GM12878 (cell line): Measurements from ENCODE around the gene CACNA2D2. TPM values are rescaled to one million over a fixed set of nuclear protein-coding genes. Genes with fewer than 3 reads are reported as not detected.

ENCODE experiments used
- ATAC-seq: fragments of 200-7000 bp; cut with Tn5 transposase; 3 replicates; pipeline ENCODE4 v1.9.1; 2020; ENCODE audit warnings: mild to moderate bottlenecking, moderate library complexity
- BruUV-seq: library from RNA; stranded (reverse); fragments of 400-500 nt; replicated peaks from 2 replicates; lab custom pipeline; 2021; lab: Mats Ljungman, UMichigan
- CTCF ChIA-PET: fragments of 300-600 bp; sonication (Branson Sonifier 250); formaldehyde crosslinking; extraction: SDS; loops from one replicate; lab custom pipeline; 2021; ENCODE audit warnings: inconsistent platforms; lab: Yijun Ruan, JAX
- POLR2A ChIA-PET: fragments of 350-600 bp; formaldehyde crosslinking; extraction: SDS; loops from one replicate; lab custom pipeline; 2021; ENCODE audit warnings: inconsistent platforms; lab: Charles Lee
- RAD21 ChIA-PET: fragments of 300-600 bp; sonication (Branson Sonifier 250); formaldehyde crosslinking; loops from one replicate; lab custom pipeline; 2023; ENCODE audit warnings: antibody characterized with exemption; ENCODE audit not compliant: unreplicated experiment; lab: Charles Lee
- SMC1A ChIA-PET: fragments of 300-600 bp; sonication (Branson Sonifier 250); formaldehyde crosslinking; loops from one replicate; lab custom pipeline; 2023; ENCODE audit not compliant: unreplicated experiment, uncharacterized antibody; lab: Charles Lee
- DNase-seq: peaks from one replicate; pipeline ENCODE4 v3.0.0-alpha.2; 2011; ENCODE audit warnings: low read depth, low spot score
- FAIRE-seq: peaks from 3 replicates; lab custom pipeline; 2011; peaks lifted over from hg19 to GRCh38; lab: Jason Lieb, UNC
- H2AFZ ChIP-seq: 2 replicates; pipeline ENCODE4 v1.6.0; 2011; ENCODE audit warnings: low read depth, low read length, control low read depth; ENCODE audit not compliant: control insufficient read depth
- H3K27ac ChIP-seq: 2 replicates; pipeline ENCODE4 v1.5.1; 2011; ENCODE audit warnings: control low read depth; ENCODE audit not compliant: control insufficient read depth, insufficient read depth
- H3K27me3 ChIP-seq, 2 experiments: replicated peaks in 1 of 2; 2 replicates each; pipeline versions ENCODE4 v1.6.0 to v1.6.1; 2011; ENCODE audit warnings: low read length in 1 of 2; ENCODE audit not compliant: control insufficient read depth in 2 of 2, insufficient read depth in 2 of 2
- H3K36me3 ChIP-seq, 2 experiments: 2 replicates each; pipeline ENCODE4 v1.5.1; 2011; ENCODE audit warnings: low read length in 1 of 2; ENCODE audit not compliant: control insufficient read depth in 2 of 2, insufficient read depth in 2 of 2
- H3K4me1 ChIP-seq: 2 replicates; pipeline ENCODE4 v1.6.1; 2011; ENCODE audit warnings: mild to moderate bottlenecking, low read length, moderate library complexity, mixed read lengths; ENCODE audit not compliant: control insufficient read depth, insufficient read depth
- H3K4me2 ChIP-seq: 2 replicates; pipeline ENCODE4 v1.6.0; 2011; ENCODE audit warnings: control low read depth; ENCODE audit not compliant: control insufficient read depth, insufficient read depth
- H3K4me3 ChIP-seq: fragments of 200-600 bp; sonication (generic); 2 replicates; pipeline ENCODE4 v1.5.1; 2016
- H3K79me2 ChIP-seq: 2 replicates; pipeline ENCODE4 v1.6.0; 2011; ENCODE audit warnings: low read length; ENCODE audit not compliant: control insufficient read depth, insufficient read depth
- H3K9ac ChIP-seq: 2 replicates; pipeline ENCODE4 v1.8.0; 2011; ENCODE audit warnings: low read length, control low read depth, mixed read lengths; ENCODE audit not compliant: control insufficient read depth, insufficient read depth
- H3K9me3 ChIP-seq: replicated peaks from 3 replicates; pipeline ENCODE4 v1.5.1; 2011; ENCODE audit warnings: mild to moderate bottlenecking, low read length; ENCODE audit not compliant: control insufficient read depth, insufficient read depth
- H4K20me1 ChIP-seq: 2 replicates; pipeline ENCODE4 v1.6.0; 2011; ENCODE audit not compliant: control insufficient read depth, insufficient read depth
- BACH1 ChIP-seq: fragments of 450-650 bp; IDR thresholded peaks from 2 replicates; pipeline ENCODE4 v1.6.1; 2017; ENCODE audit warnings: mild to moderate bottlenecking, borderline replicate concordance
- CEBPZ ChIP-seq: fragments of 150-350 bp; IDR thresholded peaks from 2 replicates; pipeline ENCODE4 v1.6.1; 2016; ENCODE audit warnings: low read depth, low read length
- EP300 ChIP-seq, 2 experiments: fragments of 150-350 bp in 1 of 2; IDR thresholded peaks; 2 replicates each; pipeline ENCODE4 v1.6.1; 2011 to 2012; ENCODE audit warnings: low read depth in 2 of 2, low read length in 2 of 2, borderline replicate concordance in 1 of 2, improper control_type of control experiment in 1 of 2, inconsistent platforms in 1 of 2; ENCODE audit not compliant: control insufficient read depth in 1 of 2
- EZH2 ChIP-seq: IDR thresholded peaks from 2 replicates; pipeline ENCODE4 v1.6.1; 2012; ENCODE audit warnings: low read depth, mild to moderate bottlenecking, control low read depth, inconsistent platforms, low read length, borderline replicate concordance; ENCODE audit not compliant: control insufficient read depth
- FOXM1 ChIP-seq: IDR thresholded peaks from 2 replicates; pipeline ENCODE4 v1.6.1; 2012; ENCODE audit warnings: low read depth, mild to moderate bottlenecking, inconsistent platforms, low read length, moderate library complexity
- MTA3 ChIP-seq: IDR thresholded peaks from 2 replicates; pipeline ENCODE4 v1.6.1; 2012; ENCODE audit warnings: low read length, inconsistent platforms, borderline replicate concordance
- MYB ChIP-seq: fragments of 150-350 bp; IDR thresholded peaks from 2 replicates; pipeline ENCODE4 v1.6.1; 2014; ENCODE audit warnings: mild to moderate bottlenecking, low read depth, low read length, borderline replicate concordance
- SMARCA5 ChIP-seq: fragments of 450-650 bp; IDR thresholded peaks from 2 replicates; pipeline ENCODE4 v1.6.1; 2017; ENCODE audit warnings: mild to moderate bottlenecking
- SRF ChIP-seq, 2 experiments: IDR thresholded peaks; 2 replicates each; pipeline ENCODE4 v1.6.1; 2011; ENCODE audit warnings: low read depth in 2 of 2, low read length in 2 of 2, mild to moderate bottlenecking in 1 of 2, moderate library complexity in 1 of 2
- TAF1 ChIP-seq: IDR thresholded peaks from 2 replicates; pipeline ENCODE4 v1.6.1; 2011; ENCODE audit warnings: mild to moderate bottlenecking, low read depth, low read length, borderline replicate concordance
- TCF12 ChIP-seq: IDR thresholded peaks from 2 replicates; pipeline ENCODE4 v1.6.1; 2011; ENCODE audit warnings: low read depth, mild to moderate bottlenecking, low read length
- TCF7 ChIP-seq: IDR thresholded peaks from 2 replicates; pipeline ENCODE4 v1.6.1; 2014; ENCODE audit warnings: antibody characterized with exemption, borderline replicate concordance
- WGBS: methylation state at CpG from one replicate; pipeline ENCODE4 v1.1.6; 2016; ENCODE audit warnings: low lambda C conversion rate; ENCODE audit not compliant: insufficient replicate concordance, insufficient coverage; ENCODE audit errors: missing lambda C conversion rate; 5-methylcytosine and 5-hydroxymethylcytosine counted together
- in situ Hi-C: fragments of 300-500 bp; cut with MboI; formaldehyde crosslinking; loops from 9 replicates; pipeline ENCODE4 v1.14.3; 2018; ENCODE audit warnings: mixed read lengths
- intact Hi-C: fragments of 100-400 bp; cut with micrococcal nuclease; formaldehyde crosslinking; loops from one replicate; pipeline ENCODE4 v1.14.2; 2022; ENCODE audit not compliant: unreplicated experiment
- polyA plus RNA-seq, 11 experiments: library from polyadenylated mRNA; depleted of rRNA in 4 of 11; unstranded in 6 of 11; stranded (reverse) in 5 of 11; fragments of >200 nt; fragmentation: Nextera tagmentation in 4 of 11; fragmentation: Illumina TruSeq in 1 of 11; extraction: Ambion mirVana in 4 of 11; extraction: Trizol in 1 of 11; gene quantifications; 1 replicate in 1 of 11; 2 replicates in 10 of 11; pipeline versions ENCODE4 v1.2.1 to v1.2.3, GENCODE V29; 2011 to 2016; ENCODE audit warnings: inconsistent platforms in 2 of 11, missing spikeins in 2 of 11, low read depth in 1 of 11
- total RNA-seq, 4 experiments: library from RNA; depleted of rRNA in 3 of 4; stranded (reverse); fragments of >200 nt in 3 of 4; fragmentation: Illumina TruSeq in 1 of 4; extraction: Trizol in 1 of 4; gene quantifications; 2 replicates each; pipeline versions ENCODE4 v1.2.1 to v1.2.3, GENCODE V29; 2013 to 2021
- TF ChIP-seq, protein P1 (sequence below): fragments of 450-650 bp; IDR thresholded peaks from 2 replicates; pipeline ENCODE4 v1.6.1; 2017; ENCODE audit warnings: mild to moderate bottlenecking
- TF ChIP-seq, protein P2 (sequence below): IDR thresholded peaks from 2 replicates; pipeline ENCODE4 v1.6.1; 2011; ENCODE audit warnings: low read depth, low read length, improper control_type of control experiment, borderline replicate concordance

Gene CACNA2D2
- total and polyA plus RNA-seq, 10 of the 15 experiments (the other 5 are each of a cell fraction or from before 2014, with no cell fraction given) = 0.03 to 0.07 TPM; not detected in 8

DNA sequence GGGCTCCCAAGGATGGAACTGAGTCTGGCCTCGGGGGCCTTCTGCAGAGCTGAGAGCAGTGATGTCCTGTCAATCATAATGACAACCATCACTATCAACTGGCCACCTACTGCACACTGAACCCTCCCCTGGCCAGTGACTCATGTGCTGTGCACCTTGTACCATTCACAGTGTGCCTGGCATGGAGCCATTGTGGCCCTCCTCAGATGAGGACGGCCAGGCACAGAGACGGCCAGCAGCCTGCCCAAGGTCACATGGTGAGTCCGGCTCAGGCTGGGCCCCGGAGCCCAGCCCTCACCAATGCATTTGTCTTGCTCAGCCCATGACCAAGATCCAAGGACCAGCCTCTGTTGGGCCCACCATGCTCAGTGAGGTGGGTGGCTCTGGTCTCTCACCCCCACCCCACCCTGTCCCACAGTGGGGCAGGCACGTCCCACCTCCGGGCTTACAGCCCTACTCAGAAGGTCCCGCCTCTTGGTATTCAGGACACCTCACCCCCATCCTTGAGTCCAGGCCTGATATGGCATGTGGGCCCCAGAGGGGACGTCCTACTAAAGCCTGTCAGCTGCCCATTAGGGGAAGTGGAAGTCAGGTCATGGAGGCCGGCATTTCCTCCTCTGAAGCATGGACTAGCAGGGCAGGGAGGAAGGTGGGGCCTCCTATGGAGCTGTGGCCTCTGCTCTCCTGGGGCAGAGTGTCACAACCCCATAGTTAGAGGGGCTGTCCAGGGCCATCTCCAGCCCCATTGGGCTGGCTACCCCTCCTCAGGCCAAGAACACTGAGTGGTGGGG lies 108.2 kb downstream of the CACNA2D2 start:
- H3K4me2 ChIP-seq = no peak overlapping the region
- no peaks in the 10 kb centered on the region for H3K79me2 ChIP-seq
- ChIA-PET POLR2A (no interaction called here), SMC1A (no interaction called here), RAD21 (no interaction called here), CTCF (no interaction called here)
- BruUV-seq = no TSS peak
- H3K9me3 ChIP-seq = no peaks in the 10 kb centered on the region
- no peaks in the 10 kb centered on the region for H3K4me1 ChIP-seq
- H3K4me3 ChIP-seq = no peak overlapping the region
- H3K27ac ChIP-seq = no peak overlapping the region
- WGBS = 42% methylated on average over 10 of the region's 10 CpGs
- no peak for TF ChIP-seq FOXM1
- TF ChIP-seq, protein P1, sequence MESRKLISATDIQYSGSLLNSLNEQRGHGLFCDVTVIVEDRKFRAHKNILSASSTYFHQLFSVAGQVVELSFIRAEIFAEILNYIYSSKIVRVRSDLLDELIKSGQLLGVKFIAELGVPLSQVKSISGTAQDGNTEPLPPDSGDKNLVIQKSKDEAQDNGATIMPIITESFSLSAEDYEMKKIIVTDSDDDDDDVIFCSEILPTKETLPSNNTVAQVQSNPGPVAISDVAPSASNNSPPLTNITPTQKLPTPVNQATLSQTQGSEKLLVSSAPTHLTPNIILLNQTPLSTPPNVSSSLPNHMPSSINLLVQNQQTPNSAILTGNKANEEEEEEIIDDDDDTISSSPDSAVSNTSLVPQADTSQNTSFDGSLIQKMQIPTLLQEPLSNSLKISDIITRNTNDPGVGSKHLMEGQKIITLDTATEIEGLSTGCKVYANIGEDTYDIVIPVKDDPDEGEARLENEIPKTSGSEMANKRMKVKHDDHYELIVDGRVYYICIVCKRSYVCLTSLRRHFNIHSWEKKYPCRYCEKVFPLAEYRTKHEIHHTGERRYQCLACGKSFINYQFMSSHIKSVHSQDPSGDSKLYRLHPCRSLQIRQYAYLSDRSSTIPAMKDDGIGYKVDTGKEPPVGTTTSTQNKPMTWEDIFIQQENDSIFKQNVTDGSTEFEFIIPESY = no peak
- TF ChIP-seq, protein P2, sequence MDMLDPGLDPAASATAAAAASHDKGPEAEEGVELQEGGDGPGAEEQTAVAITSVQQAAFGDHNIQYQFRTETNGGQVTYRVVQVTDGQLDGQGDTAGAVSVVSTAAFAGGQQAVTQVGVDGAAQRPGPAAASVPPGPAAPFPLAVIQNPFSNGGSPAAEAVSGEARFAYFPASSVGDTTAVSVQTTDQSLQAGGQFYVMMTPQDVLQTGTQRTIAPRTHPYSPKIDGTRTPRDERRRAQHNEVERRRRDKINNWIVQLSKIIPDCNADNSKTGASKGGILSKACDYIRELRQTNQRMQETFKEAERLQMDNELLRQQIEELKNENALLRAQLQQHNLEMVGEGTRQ = no peak
- TF ChIP-seq SRF (IDR thresholded peaks at IDR 0.05; ENCODE audit: low read depth in 2 of 2, low read length in 2 of 2) = no peak
- no peak for TF ChIP-seq TCF12
- no peak for TF ChIP-seq CEBPZ
- TF ChIP-seq TAF1 = no peak
- no peak for TF ChIP-seq EP300 (IDR thresholded peaks at IDR 0.05; ENCODE audit: borderline replicate concordance in 1 of 2, control insufficient read depth in 1 of 2, low read depth in 2 of 2, low read length in 2 of 2)
- TF ChIP-seq MTA3 = no peak
- TF ChIP-seq EZH2 = no peak
- TF ChIP-seq SMARCA5 = no peak
- TF ChIP-seq BACH1 = no peak
- no peak for TF ChIP-seq MYB
- TF ChIP-seq TCF7 = no peak
- H3K9ac ChIP-seq = no peak overlapping the region
- H3K36me3 ChIP-seq = no peaks in the 10 kb centered on the region
- no peaks in the 10 kb centered on the region; a peak in 3 of 4 replicates for H3K27me3 ChIP-seq
- FAIRE-seq = no peak
- H2AFZ ChIP-seq = no peak overlapping the region
- no peaks in the 10 kb centered on the region for H4K20me1 ChIP-seq
- in situ Hi-C loops (no loop called here), intact Hi-C loops (no loop called here)
- no peak for DNase-seq
- no peak for ATAC-seq
